Activated CD8-positive, alpha-beta memory T cell treated with anti-CD3 and anti-CD28 coated beads, Interleukin-2, amount 50 U/mL, for 1 hour (primary cell): ENCODE data around the gene VPS18.

Experiments
- DNase-seq: peaks from one replicate; pipeline ENCODE4 v3.0.0-alpha.2; 2020; ENCODE audit errors: extremely low read depth

The VPS18 gene

GRCh38 chr15:40918799-40919392, 24.6 kb downstream of the VPS18 start:
- DNase-seq = no peak

GRCh38 chr15:40921949-40922607, 27.8 kb downstream of the VPS18 start:
- DNase-seq = no peak

- DNase-seq = no peak
These were observed 28.4 kb downstream of the VPS18 start for GRCh38 chr15:40922608-40923005.

GRCh38 chr15:40923551-40923950, 29.3 kb downstream of the VPS18 start:
- DNase-seq = no peak

GRCh38 chr15:40925495-40925862, 31.2 kb downstream of the VPS18 start:
- no peak for DNase-seq

- DNase-seq = no peak
These were observed 31.8 kb downstream of the VPS18 start for GRCh38 chr15:40925863-40926658.

- no peak for DNase-seq
These were observed 32.6 kb downstream of the VPS18 start for GRCh38 chr15:40926659-40927494.

GRCh38 chr15:40927495-40927872, 33.2 kb downstream of the VPS18 start:
- no peak for DNase-seq

- no peak for DNase-seq
These were observed 33.9 kb downstream of the VPS18 start for GRCh38 chr15:40927873-40928806.

- no peak for DNase-seq
These were observed 34.8 kb downstream of the VPS18 start, which contains the start of gene DLL4 for GRCh38 chr15:40928821-40929659. Gene DLL4 (plus strand): TSS chr15:40929340. CDS start chr15:40929669, 329 bp downstream.

- no peak for DNase-seq
These were observed 35.6 kb downstream of the VPS18 start for GRCh38 chr15:40929660-40930429.

GRCh38 chr15:40930430-40931299, 36.4 kb downstream of the VPS18 start:
- DNase-seq = no peak

- DNase-seq = no peak
These were observed 37.3 kb downstream of the VPS18 start for GRCh38 chr15:40931300-40932142.

GRCh38 chr15:40932156-40932555, 37.9 kb downstream of the VPS18 start:
- no peak for DNase-seq

GRCh38 chr15:40932649-40933516, 38.6 kb downstream of the VPS18 start:
- DNase-seq = no peak

GRCh38 chr15:40933517-40933902, 39.3 kb downstream of the VPS18 start:
- DNase-seq = no peak
